RWPE1 (cell line): ENCODE data around the gene ADAMTS17.

ENCODE experiments used
- CTCF ChIA-PET: fragments of 350-600 bp; sonication (Branson Sonifier 250); formaldehyde crosslinking; extraction: SDS; loops from one replicate; lab custom pipeline; 2021; lab: Yijun Ruan, JAX
- POLR2A ChIA-PET: fragments of 400-600 bp; formaldehyde crosslinking; extraction: SDS; loops from one replicate; lab custom pipeline; 2020; ENCODE audit warnings: antibody characterized with exemption; ENCODE audit not compliant: low non-redundant PET; lab: Yijun Ruan, JAX
- DNase-seq: peaks from one replicate; pipeline ENCODE4 v3.0.0; 2012; ENCODE audit warnings: low spot score
- H3K27ac ChIP-seq: fragments of 450-650 bp; 2 replicates; pipeline ENCODE4 v1.5.1; 2017
- TF ChIP-seq, protein P1 (sequence below): fragments of 450-650 bp; conservative IDR thresholded peaks from 2 replicates; pipeline ENCODE4 v1.5.1; 2017; ENCODE audit warnings: low read depth, mild to moderate bottlenecking

The ADAMTS17 gene

DNA sequence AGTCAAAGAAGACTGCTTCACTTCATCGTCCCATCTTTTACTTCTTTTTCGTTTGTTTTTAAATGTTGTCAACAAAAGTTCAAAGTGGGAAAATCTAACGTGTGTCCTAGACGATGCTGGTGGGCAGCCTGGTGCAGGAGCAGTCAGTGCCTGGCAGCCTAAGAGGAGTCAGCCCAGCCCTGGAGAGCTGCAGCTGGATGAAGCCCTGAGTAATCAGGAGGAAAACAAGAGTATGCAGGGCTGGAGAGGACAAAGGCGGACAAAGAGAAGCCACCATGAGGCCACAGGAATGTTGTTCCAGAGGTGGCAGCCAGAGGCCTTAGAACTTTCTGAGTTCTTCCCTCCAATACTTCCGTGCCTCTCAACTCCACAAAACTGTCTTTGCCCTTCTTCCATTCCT lies 5.7 kb downstream of the ADAMTS17 start:
- ChIA-PET POLR2A (no interaction called here), CTCF (interaction anchor here (1.4 kb wide), 1 partner anchor 407 kb away, joined by 6 read pairs; no protein-coding TSS in a partner anchor)
- no peak overlapping the region for H3K27ac ChIP-seq
- DNase-seq, result no peak
- TF ChIP-seq, protein P1, sequence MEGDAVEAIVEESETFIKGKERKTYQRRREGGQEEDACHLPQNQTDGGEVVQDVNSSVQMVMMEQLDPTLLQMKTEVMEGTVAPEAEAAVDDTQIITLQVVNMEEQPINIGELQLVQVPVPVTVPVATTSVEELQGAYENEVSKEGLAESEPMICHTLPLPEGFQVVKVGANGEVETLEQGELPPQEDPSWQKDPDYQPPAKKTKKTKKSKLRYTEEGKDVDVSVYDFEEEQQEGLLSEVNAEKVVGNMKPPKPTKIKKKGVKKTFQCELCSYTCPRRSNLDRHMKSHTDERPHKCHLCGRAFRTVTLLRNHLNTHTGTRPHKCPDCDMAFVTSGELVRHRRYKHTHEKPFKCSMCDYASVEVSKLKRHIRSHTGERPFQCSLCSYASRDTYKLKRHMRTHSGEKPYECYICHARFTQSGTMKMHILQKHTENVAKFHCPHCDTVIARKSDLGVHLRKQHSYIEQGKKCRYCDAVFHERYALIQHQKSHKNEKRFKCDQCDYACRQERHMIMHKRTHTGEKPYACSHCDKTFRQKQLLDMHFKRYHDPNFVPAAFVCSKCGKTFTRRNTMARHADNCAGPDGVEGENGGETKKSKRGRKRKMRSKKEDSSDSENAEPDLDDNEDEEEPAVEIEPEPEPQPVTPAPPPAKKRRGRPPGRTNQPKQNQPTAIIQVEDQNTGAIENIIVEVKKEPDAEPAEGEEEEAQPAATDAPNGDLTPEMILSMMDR, result no peak

DNA sequence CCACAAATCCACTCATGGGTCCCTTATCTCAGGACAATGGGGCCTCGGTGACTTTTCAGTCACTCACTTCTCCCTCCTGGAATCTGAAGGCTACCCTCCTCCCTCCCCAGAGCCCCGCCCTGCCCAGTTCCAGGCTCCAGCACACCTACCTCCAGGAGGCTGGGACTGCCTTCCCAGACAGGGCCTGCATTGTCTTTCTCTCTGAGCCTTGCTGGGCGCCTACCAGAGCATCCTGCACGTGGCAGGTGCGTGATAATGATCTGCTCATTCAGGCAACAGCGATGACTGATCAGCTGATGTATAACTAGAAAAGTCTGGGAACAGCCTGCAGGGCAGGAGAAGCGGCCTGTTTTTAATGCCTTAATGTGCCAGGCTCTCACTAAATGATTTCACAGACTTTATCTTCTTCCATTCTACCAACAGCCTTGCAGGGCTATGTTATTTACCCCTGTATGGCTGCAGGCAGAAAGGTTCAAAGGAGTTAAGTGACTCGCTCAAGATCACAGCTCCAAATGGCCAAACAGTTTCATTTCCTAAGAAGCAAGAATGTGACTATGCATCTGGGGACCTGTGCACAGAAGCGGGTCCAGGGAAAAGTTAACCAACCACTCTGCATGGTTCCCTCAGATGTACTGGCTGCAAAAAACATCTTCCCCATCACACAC lies 6.3 kb downstream of the ADAMTS17 start:
- CTCF ChIA-PET, result no interaction called here
- DNase-seq, result no peak
- TF ChIP-seq, protein P1, result no peak
- POLR2A ChIA-PET, result no interaction called here
- H3K27ac ChIP-seq, result no peak overlapping the region

DNA sequence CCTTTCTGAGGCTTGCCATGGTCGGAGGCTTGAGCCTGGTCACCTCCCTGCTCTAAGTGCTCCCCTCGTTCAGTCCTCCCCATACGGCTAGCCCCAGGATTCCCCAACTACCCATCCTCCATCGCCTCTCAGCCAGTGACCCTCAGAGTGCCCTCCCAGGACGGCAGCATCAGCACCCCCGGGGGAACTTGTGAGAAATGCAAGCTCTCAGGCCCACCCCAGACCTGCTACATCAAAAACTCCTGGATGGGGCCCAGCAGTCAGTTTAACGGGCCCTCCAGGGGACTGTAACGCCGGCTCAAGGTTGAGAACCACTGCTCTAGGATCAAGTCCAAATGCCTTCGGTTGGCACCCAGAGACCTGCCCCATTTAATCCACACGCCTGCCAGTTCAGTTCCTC lies 6.9 kb downstream of the ADAMTS17 start:
- POLR2A ChIA-PET, result no interaction called here
- TF ChIP-seq, protein P1, result no peak
- no peak overlapping the region for H3K27ac ChIP-seq
- no peak for DNase-seq
- CTCF ChIA-PET, result no interaction called here

DNA sequence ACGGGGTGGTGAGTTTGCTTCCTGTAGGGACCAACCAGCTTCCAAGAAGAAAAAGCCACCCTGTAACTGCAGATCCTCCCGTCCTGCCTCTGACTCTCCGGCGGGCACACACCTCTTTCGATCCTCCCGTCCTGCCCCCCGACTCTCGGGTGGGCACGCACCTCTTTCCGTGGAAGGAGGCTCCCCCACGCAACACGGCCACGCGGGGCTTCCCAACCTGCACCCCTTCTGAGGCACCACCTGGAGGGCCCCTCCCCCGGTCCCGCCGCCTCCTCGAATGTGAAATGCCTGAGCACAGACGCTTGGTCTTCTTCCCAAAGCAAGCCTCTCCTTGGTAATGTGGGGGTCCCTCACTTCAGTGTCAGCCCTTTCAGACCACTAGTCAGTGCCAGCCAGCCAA lies 7.3 kb downstream of the ADAMTS17 start:
- CTCF ChIA-PET, result interaction anchor here (0.8 kb wide), 1 partner anchor 16 kb away, joined by 3 read pairs; no protein-coding TSS in a partner anchor
- TF ChIP-seq, protein P1, result no peak
- POLR2A ChIA-PET, result no interaction called here
- no peak for DNase-seq
- H3K27ac ChIP-seq, result no peak overlapping the region

DNA sequence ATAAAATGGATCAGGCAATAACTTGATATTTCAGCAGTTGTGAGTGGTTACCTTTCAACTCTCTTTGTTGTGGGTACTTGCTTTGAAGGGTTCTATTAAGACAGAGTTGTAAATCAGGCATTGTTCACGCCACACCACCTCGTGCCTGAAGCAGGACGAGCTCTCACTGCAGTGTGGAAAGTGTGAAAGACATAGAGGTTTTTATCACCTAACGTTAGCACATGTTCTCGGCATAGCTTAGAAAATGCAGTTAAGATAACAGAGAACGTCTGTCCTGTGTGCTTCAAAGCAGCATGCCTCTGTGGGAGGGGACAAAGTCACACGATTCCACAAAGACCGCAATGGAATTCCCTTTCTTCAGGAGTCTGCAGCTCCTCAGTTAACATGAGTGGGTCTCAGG lies 7.8 kb downstream of the ADAMTS17 start:
- no peak overlapping the region for H3K27ac ChIP-seq
- TF ChIP-seq, protein P1, result no peak
- POLR2A ChIA-PET, result no interaction called here
- no peak for DNase-seq
- CTCF ChIA-PET, result interaction anchor here (0.8 kb wide), 1 partner anchor 16 kb away, joined by 3 read pairs; no protein-coding TSS in a partner anchor

DNA sequence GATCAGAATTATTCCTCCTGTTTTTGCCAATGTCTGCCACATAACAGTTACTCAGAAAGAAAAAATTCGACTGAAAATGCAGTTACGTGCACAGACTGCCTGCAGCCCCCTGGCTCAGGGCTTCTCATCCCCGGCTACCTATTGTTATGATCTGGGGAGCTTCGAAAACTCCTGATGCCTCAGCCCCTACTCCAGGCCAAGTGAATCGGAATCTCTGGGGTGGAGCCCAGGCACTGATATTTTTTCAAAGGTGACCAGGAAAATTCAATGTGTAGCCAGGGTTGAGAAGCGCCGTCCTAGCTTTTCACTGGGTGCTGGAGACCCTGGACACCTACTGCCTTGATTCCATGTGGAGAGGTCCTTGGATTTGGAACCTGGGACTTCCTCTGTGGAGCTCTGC lies 8.5 kb downstream of the ADAMTS17 start:
- POLR2A ChIA-PET, result no interaction called here
- H3K27ac ChIP-seq, result no peak overlapping the region
- TF ChIP-seq, protein P1, result no peak
- CTCF ChIA-PET, result no interaction called here
- no peak for DNase-seq
